Measurements from ENCODE around the gene KIF16B.

The KIF16B gene

DNA sequence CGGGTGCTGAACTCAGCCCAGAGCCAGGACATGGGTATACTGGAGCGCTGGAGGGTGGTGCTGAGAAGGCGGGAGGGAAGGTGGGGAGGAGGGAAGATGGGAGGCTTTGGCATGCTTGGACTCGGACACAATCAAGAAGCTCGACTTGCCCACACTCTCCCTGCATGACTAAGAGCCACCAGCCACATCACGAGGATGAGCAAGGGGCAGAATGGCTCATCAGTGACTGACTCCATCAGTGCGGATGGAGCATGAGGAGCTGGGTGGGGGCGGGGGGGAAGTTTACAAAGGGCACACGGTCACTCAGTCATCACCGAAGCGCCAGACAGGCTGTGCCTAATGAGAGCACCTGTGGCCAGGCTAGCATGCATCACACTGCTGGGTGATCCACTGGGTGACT lies 222.8 kb downstream of the KIF16B start:
- DNase-seq = no peak

- DNase-seq = no peak
These were observed 223.6 kb downstream of the KIF16B start for GRCh38 chr20:16349523-16350260.

- DNase-seq = no peak
These were observed 226.3 kb downstream of the KIF16B start for GRCh38 chr20:16346956-16347355.

DNA sequence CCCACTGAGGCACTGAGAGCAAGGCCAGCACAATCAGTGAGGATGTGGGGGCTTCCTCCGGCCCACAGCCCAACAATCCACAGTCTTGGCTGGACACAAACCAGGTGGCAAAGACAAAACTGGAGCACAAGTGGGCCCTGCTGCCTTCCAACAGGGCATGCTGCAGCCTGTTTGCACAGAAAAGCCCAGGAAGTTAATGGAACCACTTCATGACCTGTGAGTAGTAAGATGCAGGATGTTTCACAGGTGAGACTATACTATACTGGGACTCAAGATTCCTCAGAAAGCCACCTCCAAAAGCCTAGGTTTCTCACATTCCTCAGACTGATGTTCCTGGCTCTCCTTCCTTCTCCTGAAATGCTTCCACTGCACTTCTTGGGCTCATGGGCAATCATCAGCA lies 235.5 kb downstream of the KIF16B start:
- DNase-seq = no peak

DNA sequence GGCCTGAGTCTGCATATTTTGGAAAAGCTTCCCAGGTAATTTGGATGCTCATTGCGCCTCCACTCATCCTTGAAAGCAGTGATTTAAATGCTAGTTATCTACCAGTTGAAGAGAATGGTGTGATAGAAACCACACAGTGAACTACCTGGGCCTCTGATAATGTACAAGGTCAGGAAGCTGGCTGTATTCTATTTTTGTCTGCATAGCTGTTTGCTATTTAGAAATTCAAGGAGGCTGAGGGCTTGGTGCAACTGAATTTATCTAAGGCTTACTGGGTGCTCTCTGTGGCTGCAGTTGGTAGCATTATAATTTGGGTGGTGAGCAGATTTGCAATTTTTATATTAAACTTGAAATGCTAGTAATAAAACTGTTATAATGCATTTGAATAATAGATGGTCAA lies 245.6 kb downstream of the KIF16B start:
- DNase-seq = no peak

DNA sequence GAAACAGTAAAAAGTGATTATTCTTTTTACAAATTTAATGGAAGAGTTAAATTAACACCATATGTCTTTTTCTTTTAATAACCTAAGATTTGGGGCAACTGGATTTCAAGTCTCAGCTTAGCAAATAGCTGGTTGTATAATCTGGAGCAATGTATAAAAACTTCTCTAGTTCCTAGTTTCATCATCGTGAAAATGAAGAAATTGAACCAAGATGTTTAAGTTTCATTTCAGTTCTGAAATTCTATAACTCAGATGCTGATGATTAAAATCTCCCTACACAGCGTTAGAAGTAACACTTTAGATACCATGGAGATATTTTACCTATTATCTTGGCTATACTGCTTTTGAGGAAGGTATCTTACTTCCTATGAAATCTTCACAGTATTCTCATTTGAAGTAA lies 252.0 kb downstream of the KIF16B start:
- DNase-seq = no peak

GRCh38 chr20:16317445-16318362 lies 255.5 kb downstream of the KIF16B start:
- DNase-seq = no peak

GRCh38 chr20:16316513-16316912 lies 256.7 kb downstream of the KIF16B start:
- DNase-seq = no peak

DNA sequence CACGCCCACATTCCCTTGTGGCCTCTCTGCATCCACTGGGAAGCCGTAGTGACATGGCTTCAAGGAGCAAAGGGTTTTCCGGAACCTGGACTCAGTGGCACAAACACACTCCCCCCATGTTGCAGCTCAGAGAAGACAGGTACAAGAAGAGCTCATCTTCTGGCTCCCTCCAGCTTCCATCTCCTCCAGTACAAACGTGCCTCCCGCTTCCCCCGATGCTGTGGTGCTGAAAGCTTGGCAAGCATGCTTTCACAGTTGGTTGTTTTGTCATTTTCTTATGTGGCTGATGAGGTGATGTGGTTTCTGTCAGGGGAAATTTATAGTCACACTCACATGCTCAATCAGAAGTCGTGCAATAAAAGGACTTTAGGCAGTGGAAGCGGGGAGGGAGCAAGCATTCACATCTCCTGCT lies 258.5 kb downstream of the KIF16B start:
- no peak for DNase-seq

DNA sequence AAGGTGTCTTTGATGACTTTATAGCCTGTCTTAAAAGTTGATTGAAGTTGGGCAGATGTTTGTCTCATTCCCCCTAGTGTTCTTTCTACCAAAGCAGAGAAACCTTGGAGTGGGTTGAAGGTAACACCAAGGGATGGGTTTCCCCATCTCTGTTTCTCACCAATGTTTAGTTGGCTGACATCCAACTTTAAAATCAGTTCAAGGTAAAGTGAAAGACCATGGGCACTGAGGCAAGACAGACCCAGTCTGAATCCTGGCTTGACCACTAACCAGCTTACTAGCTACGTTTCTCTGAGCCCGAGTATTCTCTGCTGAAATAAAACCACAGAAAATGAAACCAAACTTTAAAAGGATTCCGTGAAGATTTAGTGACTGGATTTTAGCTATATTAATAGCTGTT lies 258.9 kb downstream of the KIF16B start:
- DNase-seq = no peak

DNA sequence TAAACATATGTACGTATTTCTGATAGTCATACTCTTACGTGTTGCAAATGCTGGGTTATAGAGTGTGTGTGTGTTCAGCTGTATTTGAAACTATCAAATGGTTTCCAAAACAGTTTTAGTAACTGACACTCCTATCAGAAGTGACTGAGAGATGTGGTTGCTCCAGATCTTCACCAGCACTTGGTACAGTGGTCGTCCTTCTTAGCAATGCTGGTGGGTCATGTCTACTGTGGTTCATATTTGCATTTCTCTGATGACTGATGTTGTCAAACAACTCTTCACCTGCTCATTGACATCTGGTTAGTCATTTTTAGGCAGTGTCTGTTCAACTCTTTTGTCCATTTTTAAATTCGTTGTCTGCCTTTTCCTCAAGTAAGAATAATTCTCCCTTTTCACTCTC lies 259.3 kb downstream of the KIF16B start:
- DNase-seq = no peak

- DNase-seq = no peak
These were observed 260.2 kb downstream of the KIF16B start for GRCh38 chr20:16312998-16313397.

GRCh38 chr20:16311756-16312155 lies 261.5 kb downstream of the KIF16B start:
- no peak for DNase-seq

DNA sequence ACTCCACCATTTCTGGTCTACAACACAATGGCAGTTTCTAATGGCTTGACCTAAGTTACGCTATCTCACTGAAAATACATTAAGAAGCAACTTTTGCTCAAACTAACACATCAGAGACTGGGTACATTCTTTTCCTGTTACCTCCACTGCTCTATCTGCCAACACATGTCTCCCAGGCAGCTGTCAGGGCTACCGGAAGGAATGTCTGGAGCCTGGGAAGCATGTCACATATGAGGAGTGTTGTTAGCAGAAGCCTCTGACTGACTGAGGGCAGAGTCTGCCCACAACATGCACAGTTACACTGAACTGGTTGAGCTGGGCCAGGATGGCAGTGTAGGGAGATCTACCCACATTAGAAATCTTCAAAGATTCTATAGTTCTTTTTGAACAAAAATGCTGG lies 264.5 kb downstream of the KIF16B start:
- DNase-seq = no peak

DNA sequence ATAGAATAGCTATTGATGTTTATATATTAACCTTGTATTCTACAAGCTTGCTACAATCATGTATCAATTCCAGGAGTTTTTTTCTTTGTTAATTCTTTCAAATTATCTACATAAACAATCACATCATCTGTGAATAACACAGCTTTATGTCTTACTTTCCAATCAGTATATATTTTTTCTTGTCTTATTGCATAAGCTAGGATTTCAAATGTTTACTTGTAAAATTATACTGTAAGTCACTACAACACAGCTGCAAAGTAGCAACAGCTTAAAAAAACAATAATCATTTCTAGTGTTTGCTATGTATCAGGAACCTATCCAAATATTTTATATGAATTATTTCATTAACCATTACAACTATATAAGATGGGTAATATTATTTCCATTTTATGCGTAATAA lies 270.4 kb downstream of the KIF16B start:
- no peak for DNase-seq

GRCh38 chr20:16301986-16302385 lies 271.3 kb downstream of the KIF16B start:
- DNase-seq = no peak

GRCh38 chr20:16299897-16300296 lies 273.4 kb downstream of the KIF16B start:
- DNase-seq = no peak

DNA sequence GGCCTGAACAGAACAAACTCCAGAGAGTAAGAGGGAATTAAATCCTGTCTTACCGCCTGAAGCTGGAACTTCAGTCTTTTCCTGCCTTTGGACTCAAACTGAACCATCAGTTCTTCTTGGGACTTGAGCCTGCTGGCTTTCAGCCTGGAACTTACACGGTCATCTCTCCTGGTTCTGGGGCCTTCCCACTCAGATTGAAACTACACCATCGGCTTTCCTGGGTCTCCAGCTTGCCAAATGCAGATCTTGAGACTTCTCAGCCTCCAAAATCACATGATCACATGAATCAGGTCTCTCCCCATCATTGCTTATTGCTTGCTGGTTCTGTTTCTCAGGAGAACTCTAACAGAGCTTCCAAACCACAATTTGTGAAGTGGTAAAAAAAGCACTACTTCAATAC lies 276.3 kb downstream of the KIF16B start:
- no peak for DNase-seq

GRCh38 chr20:16295534-16295933 lies 277.7 kb downstream of the KIF16B start:
- no peak for DNase-seq

- DNase-seq = no peak
These were observed 279.7 kb downstream of the KIF16B start for GRCh38 chr20:16293590-16293989.

DNA sequence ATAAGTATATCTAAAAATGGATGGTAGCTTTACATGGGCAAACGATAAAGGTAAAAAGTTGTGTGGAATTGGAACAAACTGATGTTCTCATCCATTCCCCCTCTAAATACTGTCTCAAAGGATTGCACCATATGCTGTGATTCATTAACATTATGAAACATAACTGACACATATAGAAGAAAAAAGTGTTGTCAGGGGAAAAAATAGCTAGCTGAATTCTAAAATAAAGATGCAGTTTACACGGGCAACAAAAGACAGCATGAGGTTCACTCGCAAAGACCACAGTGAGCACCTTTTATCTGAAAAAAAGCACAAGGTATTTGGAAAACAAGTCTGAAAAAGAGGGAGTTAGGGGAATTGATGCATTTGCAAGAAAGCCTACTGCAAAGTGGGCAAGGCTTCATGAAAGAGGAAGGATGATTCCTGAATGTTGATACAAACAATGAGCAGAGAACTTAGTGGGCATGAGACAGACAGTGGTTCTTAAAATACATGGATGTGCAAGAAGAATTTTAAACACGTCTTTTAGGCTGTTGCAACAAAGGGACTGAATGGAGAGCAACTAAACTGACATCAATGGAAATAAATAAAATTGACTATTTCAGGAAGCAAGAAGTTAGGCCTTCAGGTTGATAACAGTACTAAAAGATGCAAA lies 280.9 kb downstream of the KIF16B start:
- DNase-seq = no peak

DNA sequence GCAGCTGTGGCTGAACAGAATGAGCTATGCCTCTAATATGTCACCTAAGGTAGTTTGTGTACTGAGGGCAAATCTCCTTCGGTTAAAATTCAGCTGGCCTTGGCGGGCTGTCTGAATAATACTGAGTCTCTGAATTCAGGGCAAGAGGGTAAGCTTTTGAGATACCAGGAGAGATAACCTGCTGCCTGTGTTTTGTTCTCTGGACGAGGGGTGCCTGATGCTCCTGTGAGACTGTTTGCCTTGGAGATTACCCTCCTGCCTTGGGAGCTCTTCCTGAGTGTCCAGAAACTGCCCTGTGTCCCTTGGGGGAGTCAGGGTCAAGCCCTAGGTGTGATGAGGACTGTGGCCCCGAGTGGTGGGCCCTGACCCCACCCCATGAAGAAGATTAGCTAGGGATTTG lies 282.9 kb downstream of the KIF16B start:
- no peak for DNase-seq

GRCh38 chr20:16287776-16288175 lies 285.5 kb downstream of the KIF16B start:
- DNase-seq = no peak

DNA sequence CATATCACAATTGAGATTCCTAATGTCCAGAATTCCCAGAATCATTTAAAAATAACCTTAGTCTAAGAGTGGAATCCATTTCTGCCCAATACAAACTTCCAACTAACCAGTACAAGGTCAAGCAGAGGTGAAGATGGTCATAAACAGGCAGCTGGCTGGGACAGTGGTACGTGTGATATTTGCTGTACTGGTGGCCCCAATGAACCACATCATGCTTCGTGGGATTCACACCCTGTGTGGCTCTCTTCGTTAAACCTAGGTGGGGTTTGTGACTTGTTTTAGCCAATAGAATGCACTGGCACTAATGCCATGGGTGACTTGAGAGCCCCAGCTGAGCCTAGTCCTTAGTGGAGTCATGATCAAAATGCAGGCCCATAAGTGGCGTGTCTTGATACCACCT lies 286.6 kb downstream of the KIF16B start:
- DNase-seq = no peak
